Activated T-helper 2 cell treated with anti-CD3 and anti-CD28 coated beads, Interferon-gamma antibody, Interleukin-2, Interleukin-4, amounts not matched to agents 10 μg/mL and 5 μg/mL and 100 μg/mL, durations not matched to agents 14 hours and 24 hours and 36 hours (primary cell): ENCODE measurements around the gene KNDC1. TPM values are rescaled to one million over a fixed set of nuclear protein-coding genes. Genes with fewer than 3 reads are reported as not detected.
"Not testable (repeated sequence)": the region's sequence is repeated elsewhere in the genome, so short reads cannot be mapped to it uniquely, and the experiment has no call there.

ENCODE experiments used
- DNase-seq: peaks from one replicate; pipeline ENCODE4 v3.0.0; 2021; ENCODE audit warnings: low spot score
- H3K27ac Mint-ChIP-seq: one replicate; pipeline ENCODE4 v1.8.0; 2021; ENCODE audit warnings: mixed read lengths
- H3K27me3 Mint-ChIP-seq: one replicate; pipeline ENCODE4 v1.8.0; 2021; ENCODE audit warnings: low read depth, mixed read lengths
- H3K36me3 Mint-ChIP-seq: one replicate; pipeline ENCODE4 v1.8.0; 2021; ENCODE audit warnings: low read depth, mixed read lengths
- H3K4me1 Mint-ChIP-seq: one replicate; pipeline ENCODE4 v1.8.0; 2021; ENCODE audit warnings: low read depth, mixed read lengths
- H3K4me3 Mint-ChIP-seq: one replicate; pipeline ENCODE4 v1.8.0; 2021; ENCODE audit warnings: low read depth, mild to moderate bottlenecking, moderate library complexity, mixed read lengths
- H3K9me3 Mint-ChIP-seq: one replicate; pipeline ENCODE4 v1.8.0; 2021; ENCODE audit warnings: mixed read lengths
- intact Hi-C: fragments of 100-400 bp; cut with micrococcal nuclease; formaldehyde crosslinking; loops from one replicate; pipeline ENCODE4 v1.15.1; 2023
- total RNA-seq: library from RNA; stranded (reverse); gene quantifications from 2 replicates; pipeline ENCODE4 v1.2.3, GENCODE V29; 2022

Gene KNDC1
- total RNA-seq, 1 donor from 2014 or later = 0.39 TPM

DNA sequence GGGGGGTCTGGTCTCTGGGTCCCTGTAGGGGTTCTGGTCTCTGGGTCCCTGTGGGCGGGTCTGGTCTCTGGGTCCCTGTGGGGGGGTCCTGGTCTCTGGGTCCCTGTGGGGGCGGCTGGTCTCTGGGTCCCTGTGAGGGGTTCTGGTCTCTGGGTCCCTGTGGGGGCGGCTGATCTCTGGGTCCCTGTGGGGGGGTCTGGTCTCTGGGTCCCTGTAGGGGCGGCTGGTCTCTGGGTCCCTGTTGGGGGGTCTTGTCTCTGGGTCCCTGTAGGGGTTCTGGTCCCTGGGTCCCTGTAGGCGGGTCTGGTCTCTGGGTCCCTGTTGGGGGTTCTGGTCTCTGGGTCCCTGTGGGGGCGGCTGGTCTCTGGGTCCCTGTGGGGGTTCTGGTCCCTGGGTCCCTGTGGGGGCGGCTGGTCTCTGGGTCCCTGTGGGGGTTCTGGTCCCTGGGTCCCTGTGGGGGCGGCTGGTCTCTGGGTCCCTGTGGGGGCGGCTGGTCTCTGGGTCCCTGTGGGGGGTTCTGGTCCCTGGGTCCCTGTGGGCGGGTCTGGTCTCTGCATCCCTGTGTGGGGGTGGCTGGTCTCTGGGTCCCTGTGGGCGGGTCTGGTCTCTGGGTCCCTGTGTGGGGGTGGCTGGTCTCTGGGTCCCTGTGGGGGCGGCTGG, 22.4 kb upstream of the KNDC1 start:
- DNase-seq, H3K4me1 Mint-ChIP-seq, H3K27me3 Mint-ChIP-seq, H3K4me3 Mint-ChIP-seq, H3K36me3 Mint-ChIP-seq, H3K27ac Mint-ChIP-seq, H3K9me3 Mint-ChIP-seq, intact Hi-C loops: not testable (repeated sequence)

DNA sequence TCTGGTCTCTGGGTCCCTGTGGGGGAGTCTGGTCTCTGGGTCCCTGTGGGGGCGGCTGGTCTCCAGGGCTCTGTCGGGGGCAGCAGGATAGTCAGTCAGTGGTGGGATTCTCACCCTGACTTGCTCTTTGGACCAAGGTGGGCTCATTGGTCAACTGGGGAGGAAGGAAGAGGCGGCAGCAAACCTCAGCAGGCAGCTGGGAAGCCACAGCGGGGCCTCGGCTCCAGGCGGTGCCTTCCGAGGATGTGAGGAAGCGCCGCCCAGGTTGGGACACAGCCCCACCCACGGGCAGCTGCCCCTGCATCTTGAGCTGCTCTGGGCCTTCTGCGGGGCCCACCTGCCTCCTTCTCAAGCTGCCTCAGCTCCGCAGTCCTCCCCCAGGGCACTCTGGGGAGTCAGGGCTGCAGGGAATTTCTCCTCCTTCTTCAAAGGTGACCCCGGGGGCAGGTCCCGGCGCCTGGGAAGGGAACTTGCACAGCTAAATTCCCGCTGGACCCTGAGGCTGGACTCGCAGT, 20.4 kb upstream of the KNDC1 start:
- DNase-seq = no peak
- intact Hi-C loops = loop anchor here (10.0 kb wide), 1 partner anchor 85 kb away; no protein-coding TSS in a partner anchor
- no peak overlapping the region for H3K4me3 Mint-ChIP-seq
- no peak overlapping the region for H3K27ac Mint-ChIP-seq
- peaks cover 4% of the 10 kb centered on the region for H3K27me3 Mint-ChIP-seq
- peaks cover 7% of the 10 kb centered on the region for H3K4me1 Mint-ChIP-seq
- no peaks in the 10 kb centered on the region for H3K36me3 Mint-ChIP-seq
- H3K9me3 Mint-ChIP-seq = no peaks in the 10 kb centered on the region

DNA sequence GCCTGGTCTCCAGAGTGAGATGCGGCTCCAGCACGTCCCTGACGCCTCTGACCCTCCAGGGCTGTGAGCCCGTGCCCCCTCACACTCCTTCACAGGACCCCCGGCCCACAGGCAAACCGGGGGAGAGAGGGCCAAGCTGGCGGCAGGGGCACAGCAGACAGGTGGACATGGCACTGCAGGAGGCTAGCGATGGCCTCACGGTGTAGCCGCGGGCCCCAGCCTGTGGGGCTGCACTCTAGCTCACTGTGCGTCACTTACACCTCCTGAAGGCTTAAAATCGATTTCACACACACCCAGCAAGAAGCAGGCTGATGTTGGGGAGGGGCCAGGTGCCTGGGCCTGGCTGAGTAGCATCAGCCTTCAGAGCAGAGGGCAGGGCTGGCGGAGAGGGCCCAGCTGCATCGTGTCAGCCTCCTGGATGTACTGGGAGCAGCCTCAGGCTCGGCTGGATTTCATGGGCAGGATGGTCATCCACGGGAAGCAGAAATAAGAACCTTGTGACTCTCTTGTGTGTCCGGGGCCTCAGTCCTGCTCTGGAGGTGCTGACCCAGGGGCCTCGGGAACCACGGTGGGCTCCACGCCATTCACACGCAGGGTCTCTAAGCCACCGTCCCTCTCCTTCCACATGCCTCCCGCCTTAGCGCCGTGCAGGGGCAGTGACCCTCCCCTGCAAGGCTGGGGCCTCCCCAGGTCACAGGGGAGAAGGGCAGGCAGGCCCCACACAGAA, 19.4 kb upstream of the KNDC1 start:
- Mint-ChIP-seq H3K4me1 (peaks cover 7% of the 10 kb centered on the region), H3K27me3 (peaks cover 8% of the 10 kb centered on the region), H3K9me3 (no peaks in the 10 kb centered on the region), H3K36me3 (no peaks in the 10 kb centered on the region), H3K27ac (no peak overlapping the region), H3K4me3 (no peak overlapping the region)
- DNase-seq = no peak
- intact Hi-C loops = loop anchor here (10.0 kb wide), 1 partner anchor 84 kb away; no protein-coding TSS in a partner anchor

DNA sequence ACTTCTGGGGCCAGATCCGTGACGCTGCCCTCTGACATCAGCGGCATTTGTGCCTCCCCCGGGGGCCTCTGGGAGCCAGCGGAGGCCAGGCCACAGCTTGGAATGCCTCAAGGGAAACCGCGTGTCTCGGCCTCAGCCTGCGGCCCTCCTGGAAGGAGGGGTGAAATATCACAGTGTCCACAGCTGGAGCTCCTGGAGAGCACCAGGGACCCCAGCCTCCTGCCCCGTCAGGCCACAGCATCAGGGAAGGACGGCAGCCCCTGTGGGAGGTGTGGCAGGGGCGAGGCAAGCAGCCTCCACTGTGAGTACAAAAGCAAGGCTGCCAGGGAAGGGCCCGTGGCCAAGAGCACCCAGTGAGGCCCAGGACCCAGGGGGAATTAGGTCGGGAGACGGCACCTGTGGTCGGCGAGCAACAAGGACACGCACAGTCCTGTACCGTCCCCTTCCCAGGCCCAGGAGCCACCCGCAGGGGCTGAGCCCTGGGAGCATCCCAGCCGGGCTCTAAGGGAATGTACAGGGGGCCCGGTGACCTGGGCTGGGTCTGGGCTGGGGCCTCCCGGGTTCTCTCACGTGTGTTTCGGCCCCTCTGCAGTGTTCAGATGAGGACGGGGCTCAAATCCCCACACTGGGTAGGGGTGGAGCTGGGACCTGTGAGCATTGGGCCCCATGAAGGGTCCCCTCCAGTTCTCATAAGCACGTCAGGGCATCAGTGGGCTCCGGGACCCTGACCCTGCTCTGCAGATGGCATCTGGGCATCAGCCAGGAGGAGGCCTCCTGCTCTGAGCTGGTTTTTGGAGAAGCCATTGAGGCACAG, 18.7 kb upstream of the KNDC1 start:
- Mint-ChIP-seq H3K9me3 (no peaks in the 10 kb centered on the region), H3K36me3 (no peaks in the 10 kb centered on the region), H3K4me3 (no peak overlapping the region), H3K27ac (no peak overlapping the region), H3K27me3 (peaks cover 9% of the 10 kb centered on the region), H3K4me1 (peaks cover 7% of the 10 kb centered on the region)
- intact Hi-C loops = loop anchor here (10.0 kb wide), 1 partner anchor 83 kb away; no protein-coding TSS in a partner anchor
- DNase-seq = no peak

DNA sequence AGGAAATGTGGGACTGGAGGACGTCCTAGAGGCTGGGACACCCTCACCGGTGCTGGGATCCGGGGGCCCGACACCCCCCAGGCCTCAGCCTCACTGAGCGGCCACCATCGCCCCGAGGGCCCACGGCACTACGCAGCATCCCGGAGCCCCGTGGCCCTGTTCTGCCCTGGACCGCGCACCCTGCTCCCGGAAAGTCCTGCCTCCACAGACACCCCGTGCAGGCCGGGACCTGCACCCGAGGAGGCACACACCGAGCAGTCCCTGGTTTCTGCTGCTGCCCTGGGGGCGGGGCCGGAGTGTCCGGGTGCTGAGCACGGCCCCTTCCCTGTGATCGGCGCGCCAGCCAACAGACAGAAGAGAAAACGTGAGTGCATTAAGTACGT, 18.1 kb upstream of the KNDC1 start:
- intact Hi-C loops = loop anchor here (10.0 kb wide), 1 partner anchor 83 kb away; no protein-coding TSS in a partner anchor
- DNase-seq = no peak
- H3K36me3 Mint-ChIP-seq = no peaks in the 10 kb centered on the region

DNA sequence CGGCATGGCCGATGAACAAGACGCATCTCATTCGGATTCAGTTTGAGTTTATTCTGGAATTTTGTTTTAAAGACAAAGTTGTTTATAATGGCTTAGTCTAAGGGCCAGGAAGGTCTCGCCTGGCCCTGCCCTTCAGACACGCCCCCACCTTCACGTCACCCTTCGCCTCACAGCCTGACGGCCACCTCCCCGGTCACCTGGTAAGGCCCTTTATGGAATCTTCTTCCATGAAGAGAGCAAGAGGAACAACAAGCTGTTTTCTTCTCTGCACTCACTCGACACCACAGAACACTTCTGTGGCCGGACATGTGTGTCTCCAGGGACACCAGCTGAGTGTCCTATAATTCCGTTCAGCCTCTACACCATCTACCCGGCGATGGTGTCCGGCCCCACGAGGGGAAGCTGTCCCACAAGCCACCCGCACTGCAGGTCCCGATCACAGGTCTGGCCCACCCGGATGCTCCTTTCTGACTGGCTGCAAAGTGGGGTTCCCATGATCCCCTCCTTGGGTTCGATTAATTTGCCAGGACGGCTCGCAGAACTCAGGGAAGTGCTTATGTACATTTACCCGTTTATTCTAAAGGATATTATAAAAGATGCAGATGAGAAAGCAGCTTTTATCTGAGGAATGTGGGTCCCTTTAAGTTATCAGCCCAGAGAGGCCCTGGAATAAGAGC, 17.4 kb upstream of the KNDC1 start:
- H3K4me3 Mint-ChIP-seq = no peak overlapping the region
- peaks cover 19% of the 10 kb centered on the region for H3K27me3 Mint-ChIP-seq
- peaks cover 5% of the 10 kb centered on the region for H3K9me3 Mint-ChIP-seq
- H3K27ac Mint-ChIP-seq = no peak overlapping the region
- intact Hi-C loops = loop anchor here (10.0 kb wide), 1 partner anchor 82 kb away; no protein-coding TSS in a partner anchor
- no peak for DNase-seq
- H3K4me1 Mint-ChIP-seq = peaks cover 7% of the 10 kb centered on the region
- H3K36me3 Mint-ChIP-seq = no peaks in the 10 kb centered on the region

More for the DNA sequence above, 18.1 kb upstream of the KNDC1 start:
- H3K9me3 Mint-ChIP-seq = no peaks in the 10 kb centered on the region
- no peak overlapping the region for H3K4me3 Mint-ChIP-seq
- H3K27me3 Mint-ChIP-seq = peaks cover 15% of the 10 kb centered on the region
- peaks cover 7% of the 10 kb centered on the region for H3K4me1 Mint-ChIP-seq
- no peak overlapping the region for H3K27ac Mint-ChIP-seq

DNA sequence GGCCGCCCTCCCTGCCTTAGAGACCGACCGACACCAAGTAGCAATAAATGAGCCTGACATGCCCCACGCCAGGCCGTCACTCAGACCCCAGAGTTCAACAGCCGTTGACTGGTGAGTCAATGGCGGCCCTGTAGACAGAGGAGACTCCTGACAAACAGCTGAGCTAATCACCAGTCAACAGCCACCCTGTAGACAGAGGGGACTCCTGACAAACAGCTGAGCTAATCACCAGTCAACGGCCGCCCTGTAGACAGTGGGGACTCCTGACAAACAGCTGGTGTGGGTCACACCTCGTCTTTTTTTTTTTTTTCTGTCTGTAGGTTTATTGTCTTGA, 16.9 kb upstream of the KNDC1 start:
- peaks cover 7% of the 10 kb centered on the region for H3K4me1 Mint-ChIP-seq
- no peak for DNase-seq

DNA sequence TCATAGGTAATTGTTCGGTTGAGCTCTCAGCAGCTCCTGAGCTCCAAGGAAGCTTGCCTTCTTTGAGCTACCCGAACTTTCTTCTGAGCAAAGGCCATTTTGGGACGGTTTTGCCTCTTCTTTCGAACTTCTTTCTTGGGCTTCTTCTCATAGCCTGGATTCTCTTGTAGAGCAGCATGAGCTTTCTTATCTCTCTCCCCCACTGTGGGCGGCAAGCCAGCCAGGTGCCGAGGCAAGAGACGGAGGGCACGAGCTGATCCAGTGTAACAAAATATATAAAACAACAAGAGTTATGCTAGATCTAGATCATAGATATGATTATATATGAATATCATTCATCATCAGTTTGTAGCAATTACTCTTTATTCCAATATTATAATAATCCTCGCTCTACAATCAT, 16.5 kb upstream of the KNDC1 start:
- intact Hi-C loops = loop anchor here (10.0 kb wide), 1 partner anchor 81 kb away; no protein-coding TSS in a partner anchor
- no peak overlapping the region for H3K4me3 Mint-ChIP-seq
- H3K9me3 Mint-ChIP-seq = peaks cover 9% of the 10 kb centered on the region
- H3K27ac Mint-ChIP-seq = no peak overlapping the region
- DNase-seq = no peak
- H3K36me3 Mint-ChIP-seq = no peaks in the 10 kb centered on the region
- H3K27me3 Mint-ChIP-seq = peaks cover 23% of the 10 kb centered on the region
- peaks cover 7% of the 10 kb centered on the region for H3K4me1 Mint-ChIP-seq

More for the DNA sequence above, 16.9 kb upstream of the KNDC1 start:
- Mint-ChIP-seq H3K36me3 (no peaks in the 10 kb centered on the region), H3K9me3 (peaks cover 9% of the 10 kb centered on the region), H3K4me3 (no peak overlapping the region), H3K27me3 (peaks cover 22% of the 10 kb centered on the region), H3K27ac (no peak overlapping the region)
- intact Hi-C loops = loop anchor here (10.0 kb wide), 1 partner anchor 82 kb away; no protein-coding TSS in a partner anchor

DNA sequence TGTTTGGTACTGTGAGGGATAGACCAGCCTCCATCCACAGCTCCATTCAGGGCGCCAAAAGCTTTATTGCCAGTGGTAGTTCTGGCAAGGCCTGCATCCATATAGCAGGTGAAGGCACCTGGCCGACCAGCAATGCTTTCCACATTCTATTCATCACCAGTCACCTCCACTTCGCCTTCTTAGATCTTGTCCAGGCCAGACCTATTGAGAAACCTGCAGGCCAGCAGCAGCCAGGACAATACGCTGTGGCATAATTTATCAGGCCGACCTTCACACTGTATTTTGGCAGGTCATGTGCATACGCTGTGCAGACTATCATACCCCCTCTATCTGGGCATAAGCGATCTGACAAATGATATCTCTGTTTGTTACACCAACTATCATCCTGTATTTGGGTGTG, 15.2 kb upstream of the KNDC1 start:
- Mint-ChIP-seq H3K27me3 (peaks cover 23% of the 10 kb centered on the region), H3K4me3 (no peak overlapping the region), H3K27ac (no peak overlapping the region), H3K4me1 (peaks cover 7% of the 10 kb centered on the region), H3K36me3 (no peaks in the 10 kb centered on the region), H3K9me3 (peaks cover 9% of the 10 kb centered on the region)
- intact Hi-C loops = loop anchor here (1.0 to 10.0 kb wide), 3 partner anchors 80 to 174 kb away; no protein-coding TSS in a partner anchor
- DNase-seq = no peak

DNA sequence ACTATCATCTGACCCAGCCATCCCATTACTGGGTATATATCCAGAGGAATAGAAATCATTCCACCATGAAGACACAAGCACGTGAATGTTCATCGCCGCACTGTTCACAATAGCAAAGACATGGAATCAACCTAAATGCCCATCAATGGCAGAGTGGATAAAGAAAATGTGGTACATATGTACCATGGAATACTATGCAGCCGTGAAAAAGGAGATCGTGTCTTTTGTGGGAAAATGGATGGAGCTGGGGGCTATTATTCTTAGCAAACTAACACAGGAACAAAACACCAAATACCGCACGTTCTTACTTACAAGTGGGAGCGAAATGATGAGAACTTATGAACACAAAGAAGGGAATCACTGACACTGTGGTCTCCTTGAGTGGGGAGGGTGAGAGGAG, 9.8 kb upstream of the KNDC1 start:
- Mint-ChIP-seq H3K36me3 (no peaks in the 10 kb centered on the region), H3K27ac (no peak overlapping the region), H3K4me3 (no peak overlapping the region), H3K9me3 (peaks cover 9% of the 10 kb centered on the region), H3K4me1 (no peaks in the 10 kb centered on the region), H3K27me3 (peaks cover 23% of the 10 kb centered on the region)
- DNase-seq = no peak
- intact Hi-C loops = no loop called here

DNA sequence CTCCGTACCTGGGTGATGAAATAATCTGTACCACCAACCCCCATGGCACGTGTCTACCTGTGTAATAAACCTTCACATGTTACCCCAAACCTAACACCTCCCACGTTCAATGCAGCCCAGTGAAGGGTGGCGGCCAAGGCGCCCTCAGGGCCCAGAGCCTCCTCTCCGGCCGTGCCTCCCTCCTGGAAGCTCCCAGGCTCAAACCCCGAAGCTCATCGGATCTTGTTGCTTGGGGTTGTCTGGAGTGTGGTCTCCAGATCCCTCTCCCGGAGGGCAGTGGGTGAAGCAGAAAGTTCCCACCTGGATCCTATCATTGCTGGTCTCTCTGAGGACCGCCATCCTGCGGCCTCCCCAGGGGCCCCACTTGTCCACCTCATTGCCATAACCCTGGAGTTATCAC, 9.4 kb upstream of the KNDC1 start:
- Mint-ChIP-seq H3K4me1 (no peaks in the 10 kb centered on the region), H3K36me3 (no peaks in the 10 kb centered on the region), H3K4me3 (no peak overlapping the region), H3K27ac (no peak overlapping the region), H3K9me3 (peaks cover 9% of the 10 kb centered on the region), H3K27me3 (peaks cover 21% of the 10 kb centered on the region)
- intact Hi-C loops = no loop called here
- DNase-seq = no peak

DNA sequence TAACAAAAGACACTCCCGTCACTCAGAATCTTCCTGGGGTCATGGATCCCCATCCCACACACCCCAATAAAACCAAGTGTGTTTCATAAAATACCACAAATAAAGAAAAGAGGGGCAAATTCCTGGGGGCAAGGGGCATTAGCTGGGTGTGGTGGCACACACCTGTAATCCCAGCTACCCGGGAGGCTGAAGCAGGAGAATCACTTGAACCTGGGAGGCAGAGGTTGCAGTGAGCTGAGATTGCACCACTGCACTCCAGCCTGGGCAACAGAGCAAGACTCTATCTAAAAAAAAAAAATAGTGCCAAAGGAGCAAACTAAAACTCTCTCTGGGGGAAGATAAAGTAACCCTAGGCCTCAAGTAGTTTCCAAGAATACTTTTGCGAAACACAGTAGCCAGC, 8.9 kb upstream of the KNDC1 start:
- H3K4me1 Mint-ChIP-seq, H3K36me3 Mint-ChIP-seq, H3K9me3 Mint-ChIP-seq, H3K27ac Mint-ChIP-seq, H3K4me3 Mint-ChIP-seq, intact Hi-C loops, DNase-seq: not testable (repeated sequence)
- peaks cover 21% of the 10 kb centered on the region for H3K27me3 Mint-ChIP-seq
